Stimulated activated CD4-positive, alpha-beta T cell treated with anti-CD3 and anti-CD28 coated beads, Interleukin-15, amount 100 ng/mL, for 24 hours (primary cell): ENCODE results near the gene KCNH6.
A peak's percentile ranks its signal among the peaks of the same experiment; 100 is the strongest.

Experiments used
- DNase-seq: peaks from one replicate; pipeline ENCODE4 v3.0.0-alpha.2; 2020

KCNH6 gene, protein sequence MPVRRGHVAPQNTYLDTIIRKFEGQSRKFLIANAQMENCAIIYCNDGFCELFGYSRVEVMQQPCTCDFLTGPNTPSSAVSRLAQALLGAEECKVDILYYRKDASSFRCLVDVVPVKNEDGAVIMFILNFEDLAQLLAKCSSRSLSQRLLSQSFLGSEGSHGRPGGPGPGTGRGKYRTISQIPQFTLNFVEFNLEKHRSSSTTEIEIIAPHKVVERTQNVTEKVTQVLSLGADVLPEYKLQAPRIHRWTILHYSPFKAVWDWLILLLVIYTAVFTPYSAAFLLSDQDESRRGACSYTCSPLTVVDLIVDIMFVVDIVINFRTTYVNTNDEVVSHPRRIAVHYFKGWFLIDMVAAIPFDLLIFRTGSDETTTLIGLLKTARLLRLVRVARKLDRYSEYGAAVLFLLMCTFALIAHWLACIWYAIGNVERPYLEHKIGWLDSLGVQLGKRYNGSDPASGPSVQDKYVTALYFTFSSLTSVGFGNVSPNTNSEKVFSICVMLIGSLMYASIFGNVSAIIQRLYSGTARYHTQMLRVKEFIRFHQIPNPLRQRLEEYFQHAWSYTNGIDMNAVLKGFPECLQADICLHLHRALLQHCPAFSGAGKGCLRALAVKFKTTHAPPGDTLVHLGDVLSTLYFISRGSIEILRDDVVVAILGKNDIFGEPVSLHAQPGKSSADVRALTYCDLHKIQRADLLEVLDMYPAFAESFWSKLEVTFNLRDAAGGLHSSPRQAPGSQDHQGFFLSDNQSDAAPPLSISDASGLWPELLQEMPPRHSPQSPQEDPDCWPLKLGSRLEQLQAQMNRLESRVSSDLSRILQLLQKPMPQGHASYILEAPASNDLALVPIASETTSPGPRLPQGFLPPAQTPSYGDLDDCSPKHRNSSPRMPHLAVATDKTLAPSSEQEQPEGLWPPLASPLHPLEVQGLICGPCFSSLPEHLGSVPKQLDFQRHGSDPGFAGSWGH

GRCh38 chr17:63523253-63523855, at the start of gene KCNH6:
KCNH6 (plus strand) TSS chr17:63523358; CDS start chr17:63523414, 56 bp downstream.
- DNase-seq = no peak

GRCh38 chr17:63474174-63474573, 49.0 kb upstream of the KCNH6 start:
- no peak for DNase-seq

DNA sequence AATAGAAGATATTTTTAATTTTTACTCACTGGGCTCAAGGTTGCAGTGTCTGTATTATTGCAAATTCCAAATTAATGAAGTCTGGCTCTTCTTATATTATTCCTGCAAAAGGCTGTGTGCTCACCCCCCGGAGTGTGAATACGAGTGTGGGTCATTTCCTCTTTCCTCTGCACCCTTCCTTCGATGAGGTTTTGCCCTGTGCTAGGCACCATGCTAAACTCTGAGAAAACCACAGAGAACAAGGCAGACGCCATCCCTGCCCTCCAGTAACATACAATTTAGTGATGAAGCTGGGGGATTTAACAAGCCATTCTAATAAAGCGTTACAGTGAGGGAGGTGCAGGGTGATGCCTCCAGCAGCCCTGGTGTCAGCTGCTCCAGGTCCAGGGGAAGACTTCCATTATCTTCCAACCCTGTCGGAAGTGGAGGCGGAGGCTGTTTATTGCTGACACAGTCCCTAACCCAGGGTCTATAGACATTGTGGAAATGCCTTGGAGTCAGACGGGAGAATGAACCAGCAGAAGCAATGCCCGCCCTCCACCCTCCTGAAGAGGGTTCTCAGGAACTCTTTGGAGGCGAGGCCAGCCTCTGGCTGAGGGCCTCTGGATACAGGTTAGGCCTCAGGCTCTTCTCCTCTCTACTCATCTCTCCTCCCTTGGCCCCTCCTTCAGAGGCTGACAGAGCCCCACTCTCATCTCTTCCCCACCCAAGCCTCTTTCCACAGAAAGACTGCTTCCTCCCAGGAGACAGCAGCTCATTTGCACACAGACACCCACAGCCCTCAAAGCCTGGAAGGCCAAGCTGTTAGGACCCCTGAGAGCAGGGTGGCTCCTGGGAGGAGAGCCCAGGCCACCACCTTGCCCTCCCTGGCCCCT, 48.3 kb upstream of the KCNH6 start:
- no peak for DNase-seq

DNA sequence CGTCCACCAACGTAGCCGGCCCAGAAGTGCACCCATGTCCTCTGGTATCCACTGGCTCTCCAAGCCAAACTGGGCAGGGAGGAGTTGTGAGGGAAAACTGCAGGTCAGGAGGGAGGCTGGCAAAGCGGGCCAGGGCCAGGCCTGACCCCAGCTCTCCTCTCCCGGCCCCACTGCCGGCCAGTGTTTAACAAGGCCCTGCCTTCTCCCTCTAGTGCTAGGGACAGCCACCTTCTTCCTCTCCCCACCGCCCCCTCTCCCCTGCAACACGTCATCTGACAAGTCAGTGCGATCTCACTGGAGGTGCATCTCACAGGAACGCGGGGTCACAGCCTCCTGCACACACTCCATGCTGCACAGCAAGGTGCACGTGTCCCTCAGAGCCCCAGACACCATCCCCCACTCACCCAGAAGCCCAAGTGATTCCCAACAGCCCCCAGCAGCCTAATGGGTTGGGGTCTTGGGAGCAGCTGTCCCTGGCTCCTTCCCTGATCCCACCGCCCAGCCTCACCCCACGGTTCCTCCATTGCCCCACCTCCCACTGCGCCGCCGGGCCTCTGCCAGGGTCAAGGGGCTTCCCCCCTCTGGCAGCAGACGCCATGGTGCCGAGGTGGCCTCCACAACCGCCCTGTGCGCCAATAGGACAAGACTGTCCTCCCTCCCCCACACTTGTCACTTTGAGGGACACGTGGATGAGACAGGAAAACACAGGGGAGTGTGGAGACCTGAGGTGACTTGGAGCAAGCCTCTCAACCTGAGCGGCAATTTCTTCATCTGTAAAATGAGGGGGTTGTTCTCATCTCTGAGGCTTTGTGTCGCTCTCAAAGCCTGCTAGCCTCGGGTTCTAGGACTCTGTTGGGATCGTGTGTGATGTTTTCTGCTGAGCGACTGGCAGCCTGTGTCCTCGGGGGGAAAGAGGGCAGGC, 47.4 kb upstream of the KCNH6 start:
- DNase-seq = no peak

- peak; percentile 25 for DNase-seq
Observed at GRCh38 chr17:63476459-63476853, 46.7 kb upstream of the KCNH6 start.

GRCh38 chr17:63476854-63477479, 46.2 kb upstream of the KCNH6 start, which contains the start of gene ACE:
ACE (plus strand) TSS chr17:63477061; CDS start chr17:63477095, 34 bp downstream.
- peak; percentile 60 for DNase-seq

DNA sequence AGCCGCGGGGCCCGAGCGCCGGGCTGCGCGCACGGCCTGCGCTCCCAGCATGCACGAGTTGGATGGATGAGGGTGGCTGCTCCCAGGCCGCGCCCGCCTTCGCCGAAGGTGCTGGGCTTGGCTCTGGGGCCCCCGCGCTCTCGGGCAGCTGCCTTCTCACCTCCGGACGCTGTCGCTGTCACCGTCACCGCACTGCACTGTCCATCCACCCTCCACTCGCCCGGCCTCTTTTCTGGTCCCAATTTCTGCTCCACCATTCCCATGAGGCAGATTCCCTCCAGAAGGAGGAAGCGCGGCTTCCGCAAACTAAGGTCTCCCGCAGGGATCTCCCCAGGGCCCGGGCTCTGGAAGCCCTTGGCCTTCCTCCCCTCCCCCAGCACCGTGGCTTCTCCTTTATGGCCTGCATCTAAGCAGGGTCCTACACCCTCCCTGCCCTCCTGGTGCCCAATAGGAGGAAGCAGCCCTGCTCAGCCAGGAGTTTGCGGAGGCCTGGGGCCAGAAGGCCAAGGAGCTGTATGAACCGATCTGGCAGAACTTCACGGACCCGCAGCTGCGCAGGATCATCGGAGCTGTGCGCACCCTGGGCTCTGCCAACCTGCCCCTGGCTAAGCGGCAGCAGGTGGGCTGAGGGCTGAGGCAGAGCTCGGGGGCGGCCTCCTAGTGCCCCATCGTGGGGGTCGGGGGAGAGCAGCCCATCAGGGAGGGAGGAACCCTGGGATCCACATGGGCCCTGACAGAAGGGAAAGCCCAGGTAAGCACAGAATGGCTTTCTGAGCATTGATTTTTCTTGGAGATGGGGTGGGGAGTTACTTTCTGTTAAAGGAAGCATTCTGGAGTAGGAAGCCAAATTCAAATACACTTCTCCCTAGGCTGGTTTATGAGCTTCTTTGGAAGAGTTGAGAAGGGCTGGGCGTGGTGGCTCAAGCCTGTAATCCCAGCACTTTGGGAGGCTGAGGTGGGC, 45.4 kb upstream of the KCNH6 start:
- no peak for DNase-seq

DNA sequence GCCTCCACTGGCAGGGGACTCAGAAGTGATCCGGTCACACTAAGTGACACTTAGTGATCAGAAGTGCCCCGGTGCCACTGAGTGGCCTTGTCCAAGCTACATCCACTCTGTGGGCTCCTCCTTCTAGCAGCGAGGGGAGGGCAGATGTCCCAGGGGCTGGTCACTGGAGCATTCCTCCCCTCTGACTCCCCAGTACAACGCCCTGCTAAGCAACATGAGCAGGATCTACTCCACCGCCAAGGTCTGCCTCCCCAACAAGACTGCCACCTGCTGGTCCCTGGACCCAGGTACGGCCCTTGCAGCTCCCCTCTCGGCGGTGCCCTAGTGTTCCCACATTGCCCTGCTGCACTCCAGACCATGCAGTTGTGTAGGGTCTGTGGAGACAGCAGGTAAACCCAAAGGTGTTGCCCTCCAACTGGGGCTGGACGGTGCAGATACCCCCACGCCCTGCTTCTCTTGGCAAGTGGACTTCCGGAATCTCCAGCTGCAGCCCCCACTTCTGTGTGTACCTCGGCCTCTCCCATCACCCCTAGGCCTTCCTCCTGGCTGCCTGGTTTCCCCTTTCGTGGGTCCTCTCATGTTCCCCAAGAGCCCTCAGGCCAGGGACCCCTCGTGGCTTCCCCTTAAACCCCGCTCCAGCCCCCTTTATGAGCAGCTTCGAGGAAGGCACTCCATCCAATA, 44.2 kb upstream of the KCNH6 start:
- peak; percentile 84 for DNase-seq

GRCh38 chr17:63479495-63480184, 43.5 kb upstream of the KCNH6 start:
- no peak for DNase-seq

- DNase-seq = no peak
Observed at GRCh38 chr17:63480192-63480784, 42.9 kb upstream of the KCNH6 start.

DNA sequence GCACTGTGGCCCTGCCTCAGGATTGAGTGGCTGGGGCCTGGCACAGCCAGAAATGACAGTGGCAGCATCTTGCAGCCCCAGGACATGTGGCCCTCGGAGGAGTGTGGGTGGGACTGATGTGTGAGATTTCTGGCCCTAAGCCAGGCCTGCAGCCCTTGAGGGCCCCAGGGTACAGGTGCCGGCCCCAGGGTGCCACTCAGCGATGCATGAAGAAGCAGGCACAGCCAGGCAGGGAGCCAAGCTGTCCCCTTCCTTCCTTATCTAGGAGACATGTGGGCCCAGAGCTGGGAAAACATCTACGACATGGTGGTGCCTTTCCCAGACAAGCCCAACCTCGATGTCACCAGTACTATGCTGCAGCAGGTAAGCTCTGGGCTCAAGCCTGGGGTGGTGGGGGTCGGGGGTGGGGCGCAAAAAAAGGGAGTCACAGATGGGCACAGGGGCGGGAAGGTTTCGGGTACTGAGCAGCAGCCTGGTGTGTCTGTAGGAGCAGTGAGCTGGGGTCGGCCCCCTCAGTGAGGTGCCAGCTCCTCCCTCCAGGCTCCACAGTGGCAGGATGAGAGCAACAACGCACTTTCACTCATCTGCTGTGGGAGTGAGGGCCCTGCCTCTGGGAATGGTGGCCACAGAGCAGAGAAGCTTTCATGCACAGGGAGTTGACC, 42.2 kb upstream of the KCNH6 start:
- DNase-seq = no peak

DNA sequence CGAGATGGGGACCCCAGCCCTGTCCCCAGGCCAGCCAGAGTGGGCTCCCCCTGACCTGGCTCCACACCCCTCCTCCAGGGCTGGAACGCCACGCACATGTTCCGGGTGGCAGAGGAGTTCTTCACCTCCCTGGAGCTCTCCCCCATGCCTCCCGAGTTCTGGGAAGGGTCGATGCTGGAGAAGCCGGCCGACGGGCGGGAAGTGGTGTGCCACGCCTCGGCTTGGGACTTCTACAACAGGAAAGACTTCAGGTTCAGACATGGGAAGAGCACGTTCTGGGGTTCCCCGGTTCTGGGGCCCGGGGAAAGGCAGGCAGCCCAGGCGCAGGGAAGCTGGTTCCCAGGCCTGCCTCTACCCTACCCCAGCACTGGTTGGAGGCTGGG, 41.7 kb upstream of the KCNH6 start:
- no peak for DNase-seq

DNA sequence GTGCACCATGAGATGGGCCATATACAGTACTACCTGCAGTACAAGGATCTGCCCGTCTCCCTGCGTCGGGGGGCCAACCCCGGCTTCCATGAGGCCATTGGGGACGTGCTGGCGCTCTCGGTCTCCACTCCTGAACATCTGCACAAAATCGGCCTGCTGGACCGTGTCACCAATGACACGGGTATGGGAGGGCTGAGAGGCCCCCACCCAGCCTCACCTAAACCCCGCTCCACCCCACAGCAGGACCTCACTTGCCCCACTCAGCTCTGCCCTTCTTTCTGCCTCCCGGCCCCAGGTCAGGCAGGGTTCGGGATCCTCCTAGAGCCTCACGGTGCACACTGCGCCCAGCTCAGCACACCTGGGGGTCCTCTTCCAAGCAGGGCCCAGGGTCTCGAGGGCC, 40.6 kb upstream of the KCNH6 start:
- no peak for DNase-seq

- DNase-seq = no peak
Observed at GRCh38 chr17:63483038-63483437, 40.1 kb upstream of the KCNH6 start.

DNA sequence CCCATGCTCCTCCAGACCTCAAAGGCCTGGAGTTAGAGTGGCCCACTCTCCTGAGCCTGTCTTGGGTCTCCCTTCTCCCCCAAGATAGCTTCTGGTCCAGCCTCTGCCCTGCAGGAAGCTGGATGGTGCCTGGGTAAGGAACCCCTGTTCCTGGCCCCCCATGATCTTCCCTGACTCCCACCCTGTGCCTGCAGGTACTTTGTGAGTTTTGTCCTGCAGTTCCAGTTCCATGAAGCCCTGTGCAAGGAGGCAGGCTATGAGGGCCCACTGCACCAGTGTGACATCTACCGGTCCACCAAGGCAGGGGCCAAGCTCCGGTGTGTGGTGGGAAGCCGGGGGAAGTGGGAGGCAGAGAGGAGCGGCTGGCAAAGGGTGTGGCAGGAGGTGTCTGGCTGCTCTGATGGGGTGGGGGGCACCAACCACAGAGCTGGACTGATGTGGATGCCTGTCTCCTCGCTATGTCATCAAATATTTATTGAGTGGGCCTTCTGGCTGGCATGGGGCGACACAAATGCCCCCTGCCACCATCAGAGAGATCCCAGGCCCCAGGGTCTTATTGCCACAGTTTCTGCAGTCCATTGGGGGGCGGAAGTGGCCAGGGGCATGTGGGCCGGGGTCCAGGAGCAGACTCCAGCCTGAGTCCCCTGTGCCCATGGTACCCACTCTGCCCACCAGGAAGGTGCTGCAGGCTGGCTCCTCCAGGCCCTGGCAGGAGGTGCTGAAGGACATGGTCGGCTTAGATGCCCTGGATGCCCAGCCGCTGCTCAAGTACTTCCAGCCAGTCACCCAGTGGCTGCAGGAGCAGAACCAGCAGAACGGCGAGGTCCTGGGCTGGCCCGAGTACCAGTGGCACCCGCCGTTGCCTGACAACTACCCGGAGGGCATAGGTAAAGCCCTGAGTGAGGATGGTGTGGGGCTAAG, 39.2 kb upstream of the KCNH6 start:
- DNase-seq = no peak
